A549 (cell line): Measurements from ENCODE around the gene SYCE3. TPM values are rescaled to one million over a fixed set of nuclear protein-coding genes. Genes with fewer than 3 reads are reported as not detected.
"Not testable (repeated sequence)": the region's sequence is repeated elsewhere in the genome, so short reads cannot be mapped to it uniquely, and the experiment has no call there.

Experiments used
- ATAC-seq, 2 experiments: fragments of 200-7000 bp in 1 of 2; fragments of >200 bp in 1 of 2; cut with Nextera tagmentation in 1 of 2; cut with Tn5 transposase in 1 of 2; 3 replicates each; pipeline versions ENCODE4 v1.8.0 to v1.9.1; 2018 to 2020; ENCODE audit warnings: mild to moderate bottlenecking in 1 of 2, moderate library complexity in 1 of 2
- CTCF ChIA-PET: fragments of 300-600 bp; sonication (Branson Sonifier 250); formaldehyde crosslinking; extraction: SDS; loops from one replicate; lab custom pipeline; 2021; ENCODE audit warnings: antibody characterized with exemption, inconsistent platforms; lab: Yijun Ruan, JAX
- POLR2A ChIA-PET: fragments of 350-600 bp; formaldehyde crosslinking; extraction: SDS; loops from one replicate; lab custom pipeline; 2021; ENCODE audit warnings: antibody characterized with exemption, inconsistent platforms; lab: Yijun Ruan, JAX
- DNase-seq, 2 experiments: peaks; one replicate each; pipeline versions ENCODE4 v3.0.0 to v3.0.0-alpha.2; 2011 to 2016; ENCODE audit warnings: low read depth in 1 of 2, low spot score in 1 of 2
- FAIRE-seq: peaks from 2 replicates; lab custom pipeline; 2011; peaks lifted over from hg19 to GRCh38; lab: Jason Lieb, UNC
- H3K27ac ChIP-seq, 2 experiments: fragments of >200 bp; sonication (Bioruptor Twin); formaldehyde crosslinking; 3 replicates each; pipeline ENCODE4 v1.5.1; 2016 to 2017
- H3K4me1 ChIP-seq: fragments of >200 bp; sonication (Bioruptor Twin); formaldehyde crosslinking; 3 replicates; pipeline ENCODE4 v1.6.1; 2016
- H3K4me2 ChIP-seq: fragments of >200 bp; sonication (Bioruptor Twin); formaldehyde crosslinking; 3 replicates; pipeline ENCODE4 v1.6.1; 2016
- H3K4me3 ChIP-seq: fragments of >200 bp; sonication (Bioruptor Twin); formaldehyde crosslinking; 3 replicates; pipeline ENCODE4 v1.5.1; 2016
- H3K9me3 ChIP-seq: fragments of >200 bp; sonication (Bioruptor Twin); formaldehyde crosslinking; 3 replicates; pipeline ENCODE4 v1.6.1; 2016
- ATOH8 ChIP-seq: fragments of 250-450 bp; sonication (Bioruptor Pico); IDR thresholded peaks from 2 replicates; pipeline ENCODE4 v1.5.0; 2020; ENCODE audit warnings: low read depth, mild to moderate bottlenecking, moderate library complexity
- CBX2 ChIP-seq: fragments of 200-600 bp; sonication (generic); IDR thresholded peaks from 2 replicates; pipeline ENCODE4 v1.6.1; 2016; ENCODE audit warnings: low read depth, mild to moderate bottlenecking, borderline replicate concordance
- CEBPB ChIP-seq, 2 experiments: fragments of >200 bp in 1 of 2; sonication (Bioruptor Twin) in 1 of 2; formaldehyde crosslinking in 1 of 2; IDR thresholded peaks; 2 replicates each; pipeline ENCODE4 v1.6.1; 2012 to 2016
- CHD2 ChIP-seq: fragments of 150-350 bp; IDR thresholded peaks from 2 replicates; pipeline ENCODE4 v1.6.1; 2014; ENCODE audit warnings: low read length; ENCODE audit not compliant: partially characterized antibody
- EHF ChIP-seq: fragments of 250-450 bp; sonication (Bioruptor Pico); IDR thresholded peaks from 2 replicates; pipeline ENCODE4 v1.5.0; 2020; ENCODE audit warnings: mild to moderate bottlenecking
- GATA3 ChIP-seq: IDR thresholded peaks from 2 replicates; pipeline ENCODE4 v1.6.1; 2012; ENCODE audit warnings: borderline replicate concordance
- HES2 ChIP-seq: fragments of >200 bp; sonication (Bioruptor Twin); formaldehyde crosslinking; IDR thresholded peaks from 2 replicates; pipeline ENCODE4 v1.6.1; 2016
- HMGXB4 ChIP-seq: fragments of 250-450 bp; sonication (Bioruptor Pico); IDR thresholded peaks from 2 replicates; pipeline ENCODE4 v1.5.0; 2021; ENCODE audit warnings: mild to moderate bottlenecking, moderate library complexity, borderline replicate concordance
- HOXB13 ChIP-seq: fragments of 250-450 bp; sonication (Bioruptor Pico); IDR thresholded peaks from 2 replicates; pipeline ENCODE4 v1.5.0; 2020; ENCODE audit warnings: low read depth, mild to moderate bottlenecking, moderate library complexity
- JUNB ChIP-seq: fragments of >200 bp; sonication (Bioruptor Twin); formaldehyde crosslinking; IDR thresholded peaks from 2 replicates; pipeline ENCODE4 v1.6.1; 2016
- KDM1A ChIP-seq: fragments of 200-600 bp; sonication (generic); IDR thresholded peaks from 2 replicates; pipeline ENCODE4 v1.6.1; 2016; ENCODE audit warnings: low read depth, mild to moderate bottlenecking
- KDM5A ChIP-seq: fragments of 200-600 bp; sonication (generic); IDR thresholded peaks from 2 replicates; pipeline ENCODE4 v1.6.1; 2016; ENCODE audit warnings: antibody characterized with exemption, mild to moderate bottlenecking
- NFE2L2 ChIP-seq: fragments of 150-350 bp; conservative IDR thresholded peaks from 2 replicates; pipeline ENCODE4 v1.6.1; 2014; ENCODE audit warnings: low read length
- RARB ChIP-seq: fragments of 250-450 bp; sonication (Bioruptor Pico); IDR thresholded peaks from 2 replicates; pipeline ENCODE4 v1.8.0; 2021; ENCODE audit warnings: mild to moderate bottlenecking, moderate library complexity
- RFX5 ChIP-seq: fragments of 450-650 bp; IDR thresholded peaks from 2 replicates; pipeline ENCODE4 v1.7.1; 2014; ENCODE audit warnings: antibody characterized with exemption, mild to moderate bottlenecking, moderate library complexity
- SMC3 ChIP-seq: fragments of >200 bp; sonication (Bioruptor Twin); formaldehyde crosslinking; IDR thresholded peaks from 3 replicates; pipeline ENCODE4 v1.6.1; 2018; ENCODE audit warnings: inconsistent platforms
- USF2 ChIP-seq: fragments of 450-650 bp; IDR thresholded peaks from 2 replicates; pipeline ENCODE4 v1.6.1; 2014; ENCODE audit warnings: antibody characterized with exemption
- ZC3H11A ChIP-seq: fragments of 450-650 bp; IDR thresholded peaks from 2 replicates; pipeline ENCODE4 v1.6.1; 2014; ENCODE audit warnings: antibody characterized with exemption, mild to moderate bottlenecking
- WGBS: methylation state at CpG from one replicate; pipeline ENCODE4 v1.1.6; 2017; ENCODE audit errors: missing lambda C conversion rate; 5-methylcytosine and 5-hydroxymethylcytosine counted together
- polyA plus RNA-seq, 4 experiments: library from polyadenylated mRNA; depleted of rRNA in 3 of 4; stranded (reverse); fragments of >200 nt; fragmentation: RNase III in 1 of 4; extraction: RNeasy Plus Mini Kit Qiagen cat#74134 plus additional on column Dnase treatment in 1 of 4; gene quantifications; 2 replicates in 3 of 4; 3 replicates in 1 of 4; pipeline ENCODE4 v1.2.3, GENCODE V29; 2011 to 2017

The SYCE3 gene
- polyA plus RNA-seq, 2 of the 4 experiments (the other 2 are of a cell fraction), result 0.45 to 0.59 TPM

- CTCF ChIA-PET, result interaction anchor here (1.0 to 1.7 kb wide), 3 partner anchors 9 to 28 kb away, joined by 3 read pairs; partner anchors contain the start of gene SYCE3
Observed at GRCh38 chr22:50535113-50535512, 27.6 kb downstream of the SYCE3 start.

GRCh38 chr22:50533856-50534711, 28.6 kb downstream of the SYCE3 start:
- H3K4me3 ChIP-seq, ATAC-seq, DNase-seq, FAIRE-seq, H3K9me3 ChIP-seq, H3K4me2 ChIP-seq, POLR2A ChIA-PET: not testable (repeated sequence)
- peaks cover 32% of the 10 kb centered on the region for H3K4me1 ChIP-seq
- 89% methylated on average over 21 of the region's 21 CpGs for WGBS
- CTCF ChIA-PET, result interaction anchor here (1.0 to 1.7 kb wide), 2 partner anchors 8 to 15 kb away, joined by 3 read pairs; no protein-coding TSS in a partner anchor
- H3K27ac ChIP-seq, result peak overlapping the region; percentile 31 to 98; a peak in 5 of 6 replicates

More at GRCh38 chr22:50535113-50535512, 27.6 kb downstream of the SYCE3 start:
- FAIRE-seq (no peak), ATAC-seq (no peak), DNase-seq (no peak)
- 94% methylated on average over 8 of the region's 8 CpGs for WGBS
- H3K4me2 ChIP-seq, result no peak overlapping the region
- H3K27ac ChIP-seq, result no peak overlapping the region
- H3K9me3 ChIP-seq, result no peaks in the 10 kb centered on the region
- peaks cover 35% of the 10 kb centered on the region for H3K4me1 ChIP-seq
- TF ChIP-seq RARB (CRISPR knock-in tag), result no peak
- no peak for TF ChIP-seq GATA3
- TF ChIP-seq CHD2, result no peak
- TF ChIP-seq NFE2L2, result no peak
- no peak for TF ChIP-seq USF2
- no peak for TF ChIP-seq RFX5
- no peak for TF ChIP-seq KDM5A
- no peak for TF ChIP-seq ZC3H11A
- no peak for TF ChIP-seq KDM1A
- no peak overlapping the region for H3K4me3 ChIP-seq
- POLR2A ChIA-PET, result no interaction called here

GRCh38 chr22:50532824-50533796, 29.6 kb downstream of the SYCE3 start:
- FAIRE-seq, result no peak

More at GRCh38 chr22:50532824-50533796, 29.6 kb downstream of the SYCE3 start:
- peak overlapping the region; percentile 95 to 98 for H3K27ac ChIP-seq
- H3K4me1 ChIP-seq, result peaks cover 23% of the 10 kb centered on the region
- ChIA-PET POLR2A (interaction anchor here (1.3 kb wide), 1 partner anchor 9 kb away, joined by 3 read pairs; no protein-coding TSS in a partner anchor), CTCF (interaction anchor here (0.7 to 1.8 kb wide), 3 partner anchors 14 to 280 kb away, joined by 3 to 7 read pairs (median 4); no protein-coding TSS in a partner anchor)
- H3K4me2 ChIP-seq, result peak overlapping the region; percentile 92
- H3K4me3 ChIP-seq, result peak overlapping the region; percentile 64; the same call in 1 of the 3 replicates
- DNase-seq (no peak), ATAC-seq (no peak)
- TF ChIP-seq CEBPB (IDR thresholded peaks at IDR 0.05), result no peak
- no peak for TF ChIP-seq HMGXB4 (CRISPR knock-in tag)
- no peak for TF ChIP-seq JUNB
- no peak for TF ChIP-seq CBX2
- no peak for TF ChIP-seq HES2
- TF ChIP-seq HOXB13 (CRISPR knock-in tag), result no peak
- TF ChIP-seq ATOH8 (CRISPR knock-in tag), result no peak
- TF ChIP-seq EHF (CRISPR knock-in tag), result no peak
- no peak for TF ChIP-seq SMC3
- 86% methylated on average over 19 of the region's 19 CpGs for WGBS
- H3K9me3 ChIP-seq, result no peaks in the 10 kb centered on the region
